ENCODE results near the gene VSIR.

VSIR gene

GRCh38 chr10:71715860-71716259, 57.5 kb downstream of the VSIR start:
- H3K4me3 ChIP-seq (ENCODE audit: low read depth, low read length) = no peak overlapping the region
- no peak for DNase-seq (ENCODE audit: low read depth)
- no peak for TF ChIP-seq CTCF (conservative IDR thresholded peaks at IDR 0.05; ENCODE audit: low read depth, low read length)

DNA sequence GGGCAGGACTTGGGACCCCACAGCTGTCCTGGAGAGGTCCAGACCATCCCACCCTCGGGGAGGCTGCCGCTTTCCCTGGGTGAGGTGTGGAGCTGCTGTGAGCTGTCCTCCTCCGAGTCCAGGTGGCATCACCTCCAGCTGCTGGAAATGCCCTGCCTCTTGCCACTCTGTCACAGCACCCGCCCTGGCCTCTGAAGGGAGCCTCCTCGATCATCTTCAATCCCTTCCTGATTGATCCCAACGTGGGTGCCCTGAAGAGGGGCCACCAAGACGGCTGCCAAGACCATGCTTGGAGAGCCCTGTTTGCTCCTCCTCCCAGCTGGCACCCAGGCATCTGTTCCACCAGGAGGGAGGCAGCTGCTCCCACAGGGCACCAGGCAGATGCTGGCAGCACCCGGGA, 58.3 kb downstream of the VSIR start:
- TF ChIP-seq CTCF (conservative IDR thresholded peaks at IDR 0.05; ENCODE audit: low read depth, low read length) = no peak
- DNase-seq (ENCODE audit: low read depth) = no peak
- H3K4me3 ChIP-seq (ENCODE audit: low read depth, low read length) = no peak overlapping the region

GRCh38 chr10:71714592-71714991, 58.7 kb downstream of the VSIR start:
- TF ChIP-seq CTCF (conservative IDR thresholded peaks at IDR 0.05; ENCODE audit: low read depth, low read length) = no peak
- no peak for DNase-seq (ENCODE audit: low read depth)
- H3K4me3 ChIP-seq (ENCODE audit: low read depth, low read length) = no peak overlapping the region

GRCh38 chr10:71714031-71714410, 59.3 kb downstream of the VSIR start:
- no peak for DNase-seq (ENCODE audit: low read depth)
- H3K4me3 ChIP-seq (ENCODE audit: low read depth, low read length) = no peak overlapping the region
- TF ChIP-seq CTCF (conservative IDR thresholded peaks at IDR 0.05; ENCODE audit: low read depth, low read length) = no peak

GRCh38 chr10:71713135-71714030, 59.9 kb downstream of the VSIR start:
- peak; percentile 29 for TF ChIP-seq CTCF (conservative IDR thresholded peaks at IDR 0.05; ENCODE audit: low read depth, low read length)
- H3K4me3 ChIP-seq (ENCODE audit: low read depth, low read length) = no peak overlapping the region
- DNase-seq (ENCODE audit: low read depth) = peak; percentile 23

DNA sequence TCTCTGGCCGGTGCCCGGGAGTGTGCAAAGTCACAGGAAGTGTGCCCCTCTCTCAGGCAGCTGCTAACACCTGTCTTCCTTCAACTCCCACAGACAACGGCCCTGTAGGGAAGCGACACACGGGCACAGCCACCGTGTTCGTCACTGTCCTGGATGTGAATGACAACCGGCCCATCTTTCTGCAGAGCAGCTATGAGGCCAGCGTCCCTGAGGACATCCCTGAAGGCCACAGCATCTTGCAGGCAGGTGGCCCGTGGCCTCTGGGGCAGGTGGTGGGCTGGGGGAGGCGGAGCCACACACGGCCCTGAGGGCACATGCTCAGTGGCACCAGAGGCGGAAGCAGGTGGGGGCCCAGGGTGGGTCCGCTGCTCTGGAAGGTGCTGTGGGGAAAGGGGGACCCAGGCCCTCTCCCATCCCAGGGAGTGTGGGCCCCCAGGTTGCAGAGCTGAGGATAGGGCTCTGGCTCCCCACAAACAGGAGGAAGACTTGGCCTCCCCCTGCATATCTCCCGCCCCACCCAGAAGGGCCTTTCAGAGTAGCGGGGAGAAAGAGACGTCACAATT, 60.7 kb downstream of the VSIR start:
- H3K4me3 ChIP-seq (ENCODE audit: low read depth, low read length) = no peak overlapping the region
- no peak for TF ChIP-seq CTCF (conservative IDR thresholded peaks at IDR 0.05; ENCODE audit: low read depth, low read length)
- no peak for DNase-seq (ENCODE audit: low read depth)

DNA sequence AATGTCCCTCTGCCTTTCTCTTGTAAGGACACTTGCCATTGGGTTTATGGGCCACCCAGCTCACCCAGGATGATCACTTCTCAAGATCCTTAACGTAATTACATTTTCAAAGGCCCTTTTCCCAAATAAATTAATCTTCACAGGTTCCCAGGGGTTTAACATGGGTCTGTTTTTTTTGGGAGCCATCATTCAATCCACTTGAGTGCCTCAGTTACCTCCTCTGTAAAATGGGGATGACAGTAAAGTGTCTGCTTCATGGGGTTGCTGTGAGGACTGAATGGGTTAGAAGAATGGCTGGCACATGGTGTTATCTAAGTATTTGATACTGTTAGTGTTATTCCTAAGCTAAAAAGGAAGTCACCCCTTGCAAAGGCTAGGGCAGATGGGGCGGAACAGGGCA, 61.1 kb downstream of the VSIR start:
- H3K4me3 ChIP-seq (ENCODE audit: low read depth, low read length) = no peak overlapping the region
- no peak for DNase-seq (ENCODE audit: low read depth)
- no peak for TF ChIP-seq CTCF (conservative IDR thresholded peaks at IDR 0.05; ENCODE audit: low read depth, low read length)

All from choroid plexus epithelial cell (primary cell).